H9 (cell line): ENCODE data around the gene CDHR2. TPM values are rescaled to one million over a fixed set of nuclear protein-coding genes. Genes with fewer than 3 reads are reported as not detected.

ENCODE experiments used
- DNase-seq: peaks from one replicate; pipeline ENCODE4 v3.0.0-alpha.2; 2017
- H2AFZ ChIP-seq: one replicate; pipeline ENCODE4 v1.6.1; 2013; ENCODE audit warnings: mild to moderate bottlenecking, low read length, control low read depth, moderate library complexity
- H2AK5ac ChIP-seq: 2 replicates; pipeline ENCODE4 v1.6.1; 2013; ENCODE audit warnings: low read length, control low read depth, mixed read lengths; ENCODE audit not compliant: insufficient read length
- H2BK120ac ChIP-seq: one replicate; pipeline ENCODE4 v1.6.1; 2013; ENCODE audit warnings: low read depth, mild to moderate bottlenecking, low read length, control low read depth, inconsistent platforms; ENCODE audit not compliant: poor library complexity, severe bottlenecking
- H2BK12ac ChIP-seq: 2 replicates; pipeline ENCODE4 v1.6.1; 2013; ENCODE audit warnings: low read length, control low read depth, mixed read lengths, low read depth; ENCODE audit not compliant: insufficient read length
- H2BK15ac ChIP-seq: 2 replicates; pipeline ENCODE4 v1.6.1; 2013; ENCODE audit warnings: low read depth, low read length, control low read depth
- H2BK20ac ChIP-seq: one replicate; pipeline ENCODE4 v1.6.1; 2013; ENCODE audit warnings: low read depth, mild to moderate bottlenecking, low read length, control low read depth, inconsistent platforms; ENCODE audit not compliant: poor library complexity, severe bottlenecking
- H2BK5ac ChIP-seq: 2 replicates; pipeline ENCODE4 v1.6.1; 2013; ENCODE audit warnings: low read length, control low read depth, mixed read lengths; ENCODE audit not compliant: insufficient read length
- H3K14ac ChIP-seq: 2 replicates; pipeline ENCODE4 v1.6.1; 2013; ENCODE audit warnings: low read length, control low read depth; ENCODE audit not compliant: insufficient read depth
- H3K18ac ChIP-seq: 2 replicates; pipeline ENCODE4 v1.6.1; 2013; ENCODE audit warnings: low read depth, mild to moderate bottlenecking, mixed read lengths, low read length, control low read depth; ENCODE audit not compliant: insufficient read length
- H3K23ac ChIP-seq: 2 replicates; pipeline ENCODE4 v1.6.1; 2013; ENCODE audit warnings: low read length, control low read depth, mixed read lengths, low read depth; ENCODE audit not compliant: insufficient read length
- H3K23me2 ChIP-seq: 2 replicates; pipeline ENCODE4 v1.6.1; 2013; ENCODE audit warnings: low read depth, mild to moderate bottlenecking, mixed read lengths, low read length, control low read depth; ENCODE audit not compliant: insufficient read length, poor library complexity, severe bottlenecking
- H3K27ac ChIP-seq: 2 replicates; pipeline ENCODE4 v1.5.1; 2013; ENCODE audit warnings: low read length, control low read depth, mixed read lengths, low read depth; ENCODE audit not compliant: insufficient read length
- H3K27me3 ChIP-seq: 2 replicates; pipeline ENCODE4 v1.6.1; 2013; ENCODE audit warnings: low read length, control low read depth, inconsistent platforms; ENCODE audit not compliant: insufficient read depth
- H3K4ac ChIP-seq: 2 replicates; pipeline ENCODE4 v1.6.1; 2013; ENCODE audit warnings: low read depth, mild to moderate bottlenecking, control low read depth, inconsistent platforms, low read length, moderate library complexity
- H3K4me1 ChIP-seq: 2 replicates; pipeline ENCODE4 v1.6.1; 2013; ENCODE audit warnings: low read length, control low read depth, inconsistent platforms; ENCODE audit not compliant: insufficient read depth
- H3K4me2 ChIP-seq: 2 replicates; pipeline ENCODE4 v1.6.1; 2013; ENCODE audit warnings: low read length, control low read depth, mixed read lengths; ENCODE audit not compliant: insufficient read length, insufficient read depth
- H3K56ac ChIP-seq: 2 replicates; pipeline ENCODE4 v1.6.1; 2013; ENCODE audit warnings: low read depth, mild to moderate bottlenecking, mixed read lengths, low read length, control low read depth; ENCODE audit not compliant: insufficient read length
- H3K79me1 ChIP-seq: 2 replicates; pipeline ENCODE4 v1.6.1; 2013; ENCODE audit warnings: low read depth, mild to moderate bottlenecking, moderate library complexity, low read length, control low read depth, inconsistent platforms; ENCODE audit not compliant: insufficient read depth, poor library complexity, severe bottlenecking
- H3K79me2 ChIP-seq: 2 replicates; pipeline ENCODE4 v1.6.1; 2013; ENCODE audit warnings: low read length, control low read depth, inconsistent platforms; ENCODE audit not compliant: insufficient read depth
- H3K9ac ChIP-seq: 2 replicates; pipeline ENCODE4 v1.6.1; 2013; ENCODE audit warnings: low read length, control low read depth, mixed read lengths; ENCODE audit not compliant: insufficient read length; ENCODE audit errors: extremely low read depth
- H3K9me3 ChIP-seq: one replicate; pipeline ENCODE4 v1.6.1; 2013; ENCODE audit warnings: low read depth, low read length, inconsistent platforms; ENCODE audit not compliant: control insufficient read depth
- H3T11ph ChIP-seq: one replicate; pipeline ENCODE4 v1.6.1; 2013; ENCODE audit warnings: mild to moderate bottlenecking, low read length, control low read depth, inconsistent platforms
- H4K20me1 ChIP-seq: one replicate; pipeline ENCODE4 v1.6.1; 2013; ENCODE audit not compliant: control insufficient read depth, insufficient read length, insufficient read depth
- H4K5ac ChIP-seq: 2 replicates; pipeline ENCODE4 v1.6.1; 2013; ENCODE audit warnings: low read depth, mild to moderate bottlenecking, mixed read lengths, low read length, control low read depth; ENCODE audit not compliant: insufficient read length
- H4K8ac ChIP-seq: replicated peaks from 2 replicates; pipeline ENCODE4 v1.6.1; 2013; ENCODE audit warnings: low read length, control low read depth, mixed read lengths, low read depth; ENCODE audit not compliant: insufficient read length
- H4K91ac ChIP-seq: 2 replicates; pipeline ENCODE4 v1.6.1; 2013; ENCODE audit warnings: low read depth, mild to moderate bottlenecking, moderate library complexity, mixed read lengths, low read length, control low read depth; ENCODE audit not compliant: insufficient read length
- H3K27ac Mint-ChIP-seq, 3 experiments: 2 replicates in 2 of 3; 3 replicates in 1 of 3; pipeline ENCODE4 v1.8.0; 2020 to 2021; ENCODE audit warnings: mixed read lengths in 3 of 3, mild to moderate bottlenecking in 1 of 3, moderate library complexity in 1 of 3
- H3K27me3 Mint-ChIP-seq: 2 replicates; pipeline ENCODE4 v1.8.0; 2021; ENCODE audit warnings: low read depth, mild to moderate bottlenecking, moderate library complexity, mixed read lengths
- H3K36me3 Mint-ChIP-seq, 3 experiments: 2 replicates in 2 of 3; 3 replicates in 1 of 3; pipeline ENCODE4 v1.8.0; 2020 to 2021; ENCODE audit warnings: low read depth in 3 of 3, mixed read lengths in 3 of 3; ENCODE audit not compliant: insufficient read depth in 1 of 3
- H3K4me1 Mint-ChIP-seq, 2 experiments: 2 replicates each; pipeline ENCODE4 v1.8.0; 2020; ENCODE audit warnings: mixed read lengths in 2 of 2
- H3K4me3 Mint-ChIP-seq, 2 experiments: 2 replicates in 1 of 2; 3 replicates in 1 of 2; pipeline ENCODE4 v1.8.0; 2020 to 2021; ENCODE audit warnings: mild to moderate bottlenecking in 2 of 2, mixed read lengths in 2 of 2, moderate library complexity in 1 of 2
- H3K9me3 Mint-ChIP-seq, 2 experiments: 2 replicates in 1 of 2; 3 replicates in 1 of 2; pipeline ENCODE4 v1.8.0; 2020; ENCODE audit warnings: mild to moderate bottlenecking in 2 of 2, mixed read lengths in 2 of 2, moderate library complexity in 1 of 2
- WGBS: extraction: QIAGEN DNeasy Blood & Tissue Kit; methylation state at CpG from one replicate; pipeline ENCODE4 v1.1.7; 2013; ENCODE audit warnings: missing lambda C conversion rate, low lambda C conversion rate, mixed read lengths; ENCODE audit not compliant: insufficient read length; ENCODE audit errors: extremely low coverage; 5-methylcytosine and 5-hydroxymethylcytosine counted together
- total RNA-seq: library from RNA; stranded (reverse); gene quantifications from 2 replicates; pipeline ENCODE4 v1.2.1, GENCODE V29; 2021
- TF ChIP-seq, protein P1 (sequence below): fragments of 200-600 bp; sonication (generic); conservative IDR thresholded peaks from 3 replicates; pipeline ENCODE4 v1.8.0; 2021; ENCODE audit warnings: antibody characterized with exemption, mild to moderate bottlenecking

The CDHR2 gene
- total RNA-seq, 1 experiment from 2014 or later, result 0.90 TPM

DNA sequence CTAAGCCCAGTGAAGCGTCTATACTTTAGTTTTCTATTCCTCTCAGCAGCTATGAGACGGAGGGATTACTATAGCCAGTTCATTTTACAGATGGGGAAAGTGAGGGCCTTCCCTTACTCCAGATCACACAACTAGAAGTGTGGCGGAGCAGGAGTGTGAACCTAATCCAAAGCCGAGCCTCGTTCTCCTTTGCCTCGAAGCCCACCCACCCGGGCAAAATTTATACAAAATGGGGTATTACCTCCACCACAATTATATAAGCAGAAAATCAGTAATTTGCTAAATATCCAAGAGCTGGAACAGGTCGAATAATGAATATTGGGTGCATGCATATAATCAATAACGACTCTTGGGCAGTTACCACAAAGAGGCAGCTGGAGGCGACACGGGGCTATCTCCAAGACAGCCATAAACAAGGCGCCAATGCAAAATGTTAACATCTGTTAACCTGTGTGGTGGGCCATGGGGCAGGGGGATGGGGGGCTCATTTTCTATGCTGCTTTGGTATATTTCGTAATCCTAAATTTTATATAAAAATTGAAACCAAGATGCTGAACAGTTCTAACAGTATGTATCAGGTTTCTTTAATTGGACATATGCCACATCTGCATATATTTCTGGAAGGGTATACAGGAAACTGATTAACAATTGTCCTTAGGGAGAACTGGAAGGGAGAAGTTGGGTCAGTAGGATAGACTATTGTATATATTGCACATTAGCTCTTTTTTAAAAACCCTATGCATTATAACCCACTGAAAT is 10.7 kb upstream of the CDHR2 start:
- peaks cover 29% of the 10 kb centered on the region for H3K79me2 ChIP-seq
- TF ChIP-seq, protein P1, sequence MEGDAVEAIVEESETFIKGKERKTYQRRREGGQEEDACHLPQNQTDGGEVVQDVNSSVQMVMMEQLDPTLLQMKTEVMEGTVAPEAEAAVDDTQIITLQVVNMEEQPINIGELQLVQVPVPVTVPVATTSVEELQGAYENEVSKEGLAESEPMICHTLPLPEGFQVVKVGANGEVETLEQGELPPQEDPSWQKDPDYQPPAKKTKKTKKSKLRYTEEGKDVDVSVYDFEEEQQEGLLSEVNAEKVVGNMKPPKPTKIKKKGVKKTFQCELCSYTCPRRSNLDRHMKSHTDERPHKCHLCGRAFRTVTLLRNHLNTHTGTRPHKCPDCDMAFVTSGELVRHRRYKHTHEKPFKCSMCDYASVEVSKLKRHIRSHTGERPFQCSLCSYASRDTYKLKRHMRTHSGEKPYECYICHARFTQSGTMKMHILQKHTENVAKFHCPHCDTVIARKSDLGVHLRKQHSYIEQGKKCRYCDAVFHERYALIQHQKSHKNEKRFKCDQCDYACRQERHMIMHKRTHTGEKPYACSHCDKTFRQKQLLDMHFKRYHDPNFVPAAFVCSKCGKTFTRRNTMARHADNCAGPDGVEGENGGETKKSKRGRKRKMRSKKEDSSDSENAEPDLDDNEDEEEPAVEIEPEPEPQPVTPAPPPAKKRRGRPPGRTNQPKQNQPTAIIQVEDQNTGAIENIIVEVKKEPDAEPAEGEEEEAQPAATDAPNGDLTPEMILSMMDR, result peak; percentile 47; the same call in 2 of the 3 replicates
- H4K5ac ChIP-seq, result no peak overlapping the region
- H2BK12ac ChIP-seq, result no peak overlapping the region
- Mint-ChIP-seq H3K4me3 (peak overlapping the region; percentile 92 to 99), H3K9me3 (no peaks in the 10 kb centered on the region), H3K27ac (peak overlapping the region; percentile 97 to 100 (median 99); a peak in 6 of 7 replicates), H3K4me1 (peaks cover 62 to 67% of the 10 kb centered on the region in 2 experiments), H3K36me3 (peaks cover 13 to 28% (median 27%) of the 10 kb centered on the region in 3 experiments), H3K27me3 (peaks cover 3% of the 10 kb centered on the region; the same call in 1 of the 2 replicates)
- no peak overlapping the region for H4K91ac ChIP-seq
- H3K9me3 ChIP-seq, result no peaks in the 10 kb centered on the region
- H2BK5ac ChIP-seq, result no peak overlapping the region
- no peak overlapping the region for H3K23ac ChIP-seq
- no peaks in the 10 kb centered on the region for H3K79me1 ChIP-seq
- peak overlapping the region; percentile 50 for H2BK120ac ChIP-seq
- no peak overlapping the region for H2BK20ac ChIP-seq
- no peak for DNase-seq
- no peak overlapping the region for H3T11ph ChIP-seq
- peak overlapping the region; percentile 62 for H3K9ac ChIP-seq
- no peak overlapping the region for H4K8ac ChIP-seq
- WGBS, result no CpG with 5 or more reads among the region's 13 CpGs
- H4K20me1 ChIP-seq, result peaks cover 4% of the 10 kb centered on the region
- no peak overlapping the region for H2AK5ac ChIP-seq
- peak overlapping the region; percentile 85 for H3K27ac ChIP-seq
- no peak overlapping the region; the same call in 1 of the 2 replicates for H3K4ac ChIP-seq
- no peak overlapping the region for H2AFZ ChIP-seq
- peaks cover 13% of the 10 kb centered on the region; the same call in 1 of the 2 replicates for H3K4me1 ChIP-seq
- H2BK15ac ChIP-seq, result no peak overlapping the region
- H3K23me2 ChIP-seq, result peaks cover 20% of the 10 kb centered on the region
- peak overlapping the region; percentile 88 for H3K18ac ChIP-seq
- H3K56ac ChIP-seq, result no peak overlapping the region
- no peaks in the 10 kb centered on the region for H3K27me3 ChIP-seq
- peak overlapping the region; percentile 44 for H3K4me2 ChIP-seq
- H3K14ac ChIP-seq, result peak overlapping the region; percentile 86; the same call in 1 of the 2 replicates
